OCI-LY7 (cell line): ENCODE measurements around the gene FOXO3.

Experiments
- EZH2phosphoT487 ChIP-seq: fragments of 200-600 bp; sonication (generic); IDR thresholded peaks from 2 replicates; pipeline ENCODE4 v1.6.1; 2018; ENCODE audit warnings: low read depth, borderline replicate concordance, mild to moderate bottlenecking, mixed run types, antibody characterized with exemption, low read length, moderate library complexity, mixed read lengths
- TF ChIP-seq, protein P1 (sequence below): fragments of 200-600 bp; sonication (generic); conservative IDR thresholded peaks from 2 replicates; pipeline ENCODE4 v1.5.1; 2014; ENCODE audit warnings: mild to moderate bottlenecking, antibody characterized with exemption, low read length, moderate library complexity, mixed read lengths

- TF ChIP-seq, protein P1, sequence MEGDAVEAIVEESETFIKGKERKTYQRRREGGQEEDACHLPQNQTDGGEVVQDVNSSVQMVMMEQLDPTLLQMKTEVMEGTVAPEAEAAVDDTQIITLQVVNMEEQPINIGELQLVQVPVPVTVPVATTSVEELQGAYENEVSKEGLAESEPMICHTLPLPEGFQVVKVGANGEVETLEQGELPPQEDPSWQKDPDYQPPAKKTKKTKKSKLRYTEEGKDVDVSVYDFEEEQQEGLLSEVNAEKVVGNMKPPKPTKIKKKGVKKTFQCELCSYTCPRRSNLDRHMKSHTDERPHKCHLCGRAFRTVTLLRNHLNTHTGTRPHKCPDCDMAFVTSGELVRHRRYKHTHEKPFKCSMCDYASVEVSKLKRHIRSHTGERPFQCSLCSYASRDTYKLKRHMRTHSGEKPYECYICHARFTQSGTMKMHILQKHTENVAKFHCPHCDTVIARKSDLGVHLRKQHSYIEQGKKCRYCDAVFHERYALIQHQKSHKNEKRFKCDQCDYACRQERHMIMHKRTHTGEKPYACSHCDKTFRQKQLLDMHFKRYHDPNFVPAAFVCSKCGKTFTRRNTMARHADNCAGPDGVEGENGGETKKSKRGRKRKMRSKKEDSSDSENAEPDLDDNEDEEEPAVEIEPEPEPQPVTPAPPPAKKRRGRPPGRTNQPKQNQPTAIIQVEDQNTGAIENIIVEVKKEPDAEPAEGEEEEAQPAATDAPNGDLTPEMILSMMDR: no peak
- no peak for TF ChIP-seq EZH2phosphoT487
Measured at GRCh38 chr6:108598305-108598863, 37.7 kb downstream of the FOXO3 start.
